GM19438 (cell line): Measurements from ENCODE around the gene OR2T35.
A peak's percentile ranks its signal among the peaks of the same experiment; 100 is the strongest.
"Not testable (repeated sequence)": the region's sequence is repeated elsewhere in the genome, so short reads cannot be mapped to it uniquely, and the experiment has no call there.

Experiments
- ATAC-seq: cut with Tn5 transposase; IDR thresholded peaks from one replicate; pipeline ENCODE4 v1.9.1; 2021; ENCODE audit warnings: low read depth; ENCODE audit not compliant: unreplicated experiment

The OR2T35 gene

GRCh38 chr1:248645178-248645577 is at the start of gene OR2T35:
Gene OR2T35, minus strand, starts transcription at chr1:248645278. Its CDS starts 6,020 bp downstream, at chr1:248639258.
- ATAC-seq: not testable (repeated sequence)

- no peak for ATAC-seq
These were observed 46.6 kb upstream of the OR2T35 start for GRCh38 chr1:248691567-248692155.

GRCh38 chr1:248688527-248689298 is 43.6 kb upstream of the OR2T35 start:
- peak; percentile 64 for ATAC-seq

- ATAC-seq: peak; percentile 87
These were observed 41.7 kb upstream of the OR2T35 start for GRCh38 chr1:248686815-248687214.

DNA sequence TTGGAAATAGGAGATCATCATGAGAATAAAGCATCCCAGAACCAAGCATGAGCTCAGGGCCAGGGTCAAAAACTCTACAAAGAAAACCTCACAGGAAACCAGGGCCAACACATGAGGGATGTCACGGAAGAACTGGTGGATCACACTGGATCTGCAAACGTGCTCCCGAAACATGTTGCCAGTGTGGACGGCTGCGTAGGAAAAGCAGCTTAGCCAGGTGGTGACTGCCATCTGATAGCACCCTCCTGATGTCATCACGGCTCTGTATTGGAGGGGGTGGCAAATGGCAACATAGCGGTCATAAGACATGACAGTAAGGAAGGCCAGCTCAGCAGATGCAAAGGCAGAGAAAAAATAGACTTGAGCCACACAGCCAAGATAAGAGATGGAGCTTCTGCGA is 36.6 kb upstream of the OR2T35 start:
- ATAC-seq: no peak

- no peak for ATAC-seq
These were observed 24.9 kb upstream of the OR2T35 start for GRCh38 chr1:248670003-248670402.

DNA sequence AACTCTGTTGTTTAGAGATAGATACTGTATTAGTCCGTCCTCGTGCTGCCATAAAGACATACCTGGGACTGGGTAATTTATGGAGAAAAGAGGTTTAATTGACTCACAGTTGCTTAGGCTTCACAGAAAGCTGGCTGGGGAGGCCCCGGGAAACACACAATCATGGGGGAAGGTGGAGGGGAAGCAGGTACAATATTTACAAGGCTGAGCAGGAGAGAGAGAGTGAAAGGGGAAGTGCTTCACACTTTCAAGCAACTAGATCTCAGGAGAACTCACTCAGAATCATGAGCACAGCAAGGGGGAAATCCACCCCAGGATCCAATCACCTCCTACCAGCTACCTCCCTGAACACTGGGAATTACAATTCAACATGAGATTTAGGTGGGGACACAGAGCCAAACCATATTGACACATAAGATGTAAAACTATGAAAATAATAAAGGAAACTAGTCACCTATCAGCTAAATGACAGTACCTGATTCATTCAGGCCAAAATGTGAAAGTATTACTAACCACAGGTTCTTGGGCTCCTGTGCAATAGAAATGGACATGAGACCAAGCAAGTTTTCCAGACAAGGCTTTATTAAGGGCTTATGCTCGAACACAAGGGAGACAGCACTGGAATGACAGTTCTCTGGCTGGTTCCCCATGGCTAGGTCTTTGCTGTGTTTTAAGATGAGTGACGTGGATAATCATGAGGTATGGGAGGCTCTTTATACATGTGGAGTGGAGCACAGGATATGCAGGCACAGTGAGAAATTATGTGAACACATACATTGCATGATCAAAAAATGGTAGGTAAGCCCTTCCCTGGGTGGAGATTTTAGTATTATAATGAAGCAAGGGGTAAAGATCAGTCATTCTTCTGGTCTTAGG is 18.6 kb upstream of the OR2T35 start:
- ATAC-seq: peak; percentile 91

DNA sequence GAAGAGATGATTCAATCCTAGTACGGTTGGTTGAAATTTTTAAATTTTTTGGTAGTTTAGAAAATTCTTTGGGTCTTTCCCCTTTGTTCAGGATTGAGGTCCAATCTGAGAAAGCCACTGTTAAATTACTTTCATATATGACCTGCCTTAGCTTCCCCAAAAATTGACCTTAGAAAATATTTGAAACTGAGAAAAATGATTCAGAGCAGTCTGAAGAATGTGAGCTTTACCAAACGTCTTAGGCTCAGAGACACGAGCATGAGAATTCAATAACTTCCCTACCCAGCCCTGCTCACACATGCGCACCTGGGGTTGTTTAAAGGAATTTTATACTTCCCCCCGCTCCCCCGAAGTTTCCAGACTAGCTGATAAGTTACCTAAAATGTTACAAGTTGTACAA is 11.7 kb upstream of the OR2T35 start:
- not testable (repeated sequence) for ATAC-seq

DNA sequence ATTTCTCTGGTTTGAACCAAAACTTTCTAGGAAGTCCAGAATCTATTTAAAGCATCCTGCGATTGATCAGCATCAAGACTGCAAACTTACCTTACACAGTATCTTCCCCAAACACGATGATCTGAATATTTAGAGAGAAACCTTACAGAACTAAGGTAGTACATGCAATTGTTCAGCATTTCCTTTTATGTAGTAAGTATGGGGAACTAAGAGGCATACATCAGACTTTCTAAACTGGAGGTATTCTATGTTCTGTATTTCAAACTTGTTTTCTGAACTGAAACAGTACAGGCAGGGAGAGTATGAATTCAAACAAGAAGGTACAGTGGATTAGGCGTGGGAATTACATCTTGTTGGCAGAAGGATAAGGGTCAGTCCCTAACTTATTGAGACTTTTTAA is 10.3 kb upstream of the OR2T35 start, which contains the start of gene OR2T27:
Gene OR2T27, minus strand, starts transcription at position 175 of the 400 bp plus-strand sequence. CDS start 4,644 bp downstream, outside the sequence.
- peak; percentile 50 for ATAC-seq

- not testable (repeated sequence) for ATAC-seq
These were observed 3.9 kb upstream of the OR2T35 start for GRCh38 chr1:248648770-248649536.

- ATAC-seq: peak; percentile 50
These were observed 2.0 kb downstream of the OR2T35 start for GRCh38 chr1:248642971-248643651.

DNA sequence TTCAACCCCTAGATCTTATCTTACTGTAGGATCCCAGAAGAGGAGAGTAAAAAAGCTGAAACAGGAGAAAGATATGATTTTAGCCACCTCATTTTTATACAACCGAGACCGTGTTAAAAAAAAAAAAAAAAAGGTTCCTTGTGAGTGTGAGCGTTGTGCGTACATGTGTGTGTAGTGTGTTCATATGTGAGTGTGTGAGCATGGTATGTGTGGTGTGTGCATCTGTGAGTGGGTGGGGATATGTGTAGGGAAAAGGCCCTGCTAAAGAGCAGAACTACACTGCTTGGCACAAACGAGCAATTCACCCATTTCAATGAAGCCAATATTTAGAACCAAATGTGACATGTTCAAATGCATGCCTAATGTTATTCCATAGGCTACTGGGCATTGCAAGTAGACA is 3.5 kb downstream of the OR2T35 start:
- ATAC-seq: peak; percentile 10

DNA sequence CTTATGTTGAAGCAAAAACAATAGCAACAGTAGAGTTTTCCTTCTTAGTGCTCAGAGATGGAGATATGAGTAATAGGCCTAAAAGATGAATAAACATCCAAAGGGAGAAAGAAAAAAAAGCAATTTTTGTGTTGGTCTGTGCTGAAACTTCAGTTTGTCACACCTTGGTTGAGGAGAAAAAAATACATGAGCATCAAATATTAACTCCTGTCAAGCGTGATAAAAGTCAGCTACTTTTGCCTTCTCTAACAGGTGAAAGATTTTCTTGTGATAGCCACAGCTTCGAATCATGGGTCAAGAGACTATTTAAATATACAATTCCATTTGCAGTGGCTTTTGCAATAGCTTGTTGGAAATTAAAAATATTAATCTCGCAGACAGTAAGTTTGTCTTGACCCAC is 4.2 kb downstream of the OR2T35 start:
- peak; percentile 33 for ATAC-seq

GRCh38 chr1:248639652-248640051 is 5.4 kb downstream of the OR2T35 start:
- not testable (repeated sequence) for ATAC-seq

GRCh38 chr1:248636612-248637011 is 8.5 kb downstream of the OR2T35 start:
- not testable (repeated sequence) for ATAC-seq

DNA sequence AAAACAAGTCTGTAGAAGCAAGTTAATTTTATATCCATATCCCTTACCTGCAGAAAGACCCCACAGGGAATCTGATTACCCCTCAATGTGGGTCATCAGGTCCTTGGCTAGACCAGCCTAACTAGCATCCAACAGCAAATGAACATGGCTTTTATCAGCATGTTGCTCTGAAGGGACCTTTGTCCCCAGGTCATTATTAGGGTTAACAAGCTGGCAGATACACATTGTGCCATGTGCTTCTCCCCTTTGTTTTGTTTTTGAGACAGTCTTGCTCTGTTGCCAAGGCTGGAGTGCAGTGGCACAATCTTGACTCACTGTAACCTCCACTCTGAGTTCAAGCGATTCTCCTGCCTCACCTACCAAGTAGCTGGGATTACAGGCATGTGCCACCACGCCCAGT is 10.1 kb downstream of the OR2T35 start, which contains the start of gene OR2T11:
Gene OR2T11, minus strand, starts transcription at position 101 of the 400 bp plus-strand sequence. CDS start 7,963 bp downstream, outside the sequence.
- not testable (repeated sequence) for ATAC-seq

- no peak for ATAC-seq
These were observed 13.6 kb downstream of the OR2T35 start for GRCh38 chr1:248631354-248632008.

GRCh38 chr1:248630551-248630950 is 14.5 kb downstream of the OR2T35 start:
- no peak for ATAC-seq
